Effector memory CD8-positive, alpha-beta T cell (primary cell): ENCODE data around the gene ARID1B.

ENCODE experiments used
- ATAC-seq: fragments of 150-1000 bp; cut with Tn5 transposase; replicated peaks from 2 replicates; pipeline ENCODE4 v1.10.0; 2021; ENCODE audit warnings: mild to moderate bottlenecking, moderate library complexity
- DNase-seq, 3 experiments: peaks; one replicate each; pipeline ENCODE4 v3.0.0; 2021
- H3K27ac Mint-ChIP-seq, 2 donors: one replicate each; pipeline ENCODE4 v1.8.0; 2022; ENCODE audit warnings: mild to moderate bottlenecking in 2 of 2, mixed read lengths in 2 of 2, moderate library complexity in 2 of 2
- H3K27me3 Mint-ChIP-seq, 2 donors: one replicate each; pipeline ENCODE4 v1.8.0; 2022; ENCODE audit warnings: mixed read lengths in 2 of 2
- H3K36me3 Mint-ChIP-seq: one replicate; pipeline ENCODE4 v1.8.0; 2022; ENCODE audit warnings: mild to moderate bottlenecking, moderate library complexity, mixed read lengths; ENCODE audit not compliant: insufficient read depth
- H3K4me1 Mint-ChIP-seq, 2 donors: one replicate each; pipeline ENCODE4 v1.8.0; 2022; ENCODE audit warnings: low read depth in 2 of 2, mixed read lengths in 2 of 2
- H3K4me3 Mint-ChIP-seq, 2 donors: one replicate each; pipeline ENCODE4 v1.8.0; 2022; ENCODE audit warnings: mild to moderate bottlenecking in 2 of 2, mixed read lengths in 2 of 2, moderate library complexity in 2 of 2
- H3K9me3 Mint-ChIP-seq, 2 donors: one replicate each; pipeline ENCODE4 v1.8.0; 2022; ENCODE audit warnings: mixed read lengths in 2 of 2

Gene ARID1B

GRCh38 chr6:157218371-157219198 is 441.4 kb downstream of the ARID1B start:
- peaks cover 13 to 22% of the 10 kb centered on the region in 2 donors for H3K4me1 Mint-ChIP-seq
- peaks cover 18% of the 10 kb centered on the region for H3K36me3 Mint-ChIP-seq
- H3K27ac Mint-ChIP-seq = no peak overlapping the region
- no peak overlapping the region for H3K4me3 Mint-ChIP-seq
- DNase-seq (no peak), ATAC-seq (no peak)
- H3K9me3 Mint-ChIP-seq = no peaks in the 10 kb centered on the region
- H3K27me3 Mint-ChIP-seq = peaks cover 0 to 13% of the 10 kb centered on the region in 2 donors

GRCh38 chr6:157219201-157220200 is 442.3 kb downstream of the ARID1B start:
- no peaks in the 10 kb centered on the region for H3K9me3 Mint-ChIP-seq
- H3K36me3 Mint-ChIP-seq = peaks cover 18% of the 10 kb centered on the region
- ATAC-seq (no peak), DNase-seq (no peak)
- no peak overlapping the region for H3K4me3 Mint-ChIP-seq
- peaks cover 0 to 13% of the 10 kb centered on the region in 2 donors for H3K27me3 Mint-ChIP-seq
- peaks cover 13 to 22% of the 10 kb centered on the region in 2 donors for H3K4me1 Mint-ChIP-seq
- no peak overlapping the region for H3K27ac Mint-ChIP-seq

GRCh38 chr6:157220485-157220884 is 443.3 kb downstream of the ARID1B start:
- peaks cover 18% of the 10 kb centered on the region for H3K36me3 Mint-ChIP-seq
- H3K27me3 Mint-ChIP-seq = peaks cover 0 to 13% of the 10 kb centered on the region in 2 donors
- peak overlapping the region; percentile 84 to 86 for H3K4me3 Mint-ChIP-seq
- no peaks in the 10 kb centered on the region for H3K9me3 Mint-ChIP-seq
- ATAC-seq (no peak), DNase-seq (no peak)
- peaks cover 13 to 22% of the 10 kb centered on the region in 2 donors for H3K4me1 Mint-ChIP-seq
- H3K27ac Mint-ChIP-seq = peak overlapping the region in 1 of 2 donors; percentile 89

GRCh38 chr6:157221049-157221816 is 444.1 kb downstream of the ARID1B start:
- Mint-ChIP-seq H3K27me3 (peaks cover 0 to 13% of the 10 kb centered on the region in 2 donors), H3K27ac (peak overlapping the region; percentile 77 to 89), H3K9me3 (no peaks in the 10 kb centered on the region), H3K36me3 (peaks cover 18% of the 10 kb centered on the region), H3K4me3 (peak overlapping the region; percentile 84 to 86), H3K4me1 (peaks cover 13 to 22% of the 10 kb centered on the region in 2 donors)
- ATAC-seq = peak; percentile 92
- peak; percentile 73 to 75 (median 75) for DNase-seq

GRCh38 chr6:157221817-157222175 is 444.6 kb downstream of the ARID1B start:
- Mint-ChIP-seq H3K36me3 (peaks cover 15% of the 10 kb centered on the region), H3K27ac (no peak overlapping the region), H3K9me3 (no peaks in the 10 kb centered on the region), H3K4me1 (peaks cover 10 to 22% of the 10 kb centered on the region in 2 donors), H3K4me3 (peak overlapping the region; percentile 84 to 86), H3K27me3 (peaks cover 0 to 13% of the 10 kb centered on the region in 2 donors)
- ATAC-seq (no peak), DNase-seq (no peak)

GRCh38 chr6:157222201-157222981 is 445.2 kb downstream of the ARID1B start:
- Mint-ChIP-seq H3K9me3 (no peaks in the 10 kb centered on the region), H3K27me3 (peaks cover 0 to 13% of the 10 kb centered on the region in 2 donors), H3K4me1 (peaks cover 14 to 24% of the 10 kb centered on the region in 2 donors), H3K4me3 (peak overlapping the region; percentile 84 to 86), H3K36me3 (peaks cover 15% of the 10 kb centered on the region), H3K27ac (peak overlapping the region; percentile 15 to 36)
- DNase-seq = no peak
- no peak for ATAC-seq

- no peak for DNase-seq
- no peak for ATAC-seq
- H3K4me1 Mint-ChIP-seq = peaks cover 19 to 30% of the 10 kb centered on the region in 2 donors
- no peaks in the 10 kb centered on the region for H3K9me3 Mint-ChIP-seq
- peaks cover 15% of the 10 kb centered on the region for H3K36me3 Mint-ChIP-seq
- peaks cover 0 to 13% of the 10 kb centered on the region in 2 donors for H3K27me3 Mint-ChIP-seq
- H3K27ac Mint-ChIP-seq = peak overlapping the region in 1 of 2 donors; percentile 22
- H3K4me3 Mint-ChIP-seq = peak overlapping the region; percentile 84 to 86
These were observed 445.8 kb downstream of the ARID1B start for GRCh38 chr6:157223021-157223430.

- Mint-ChIP-seq H3K9me3 (no peaks in the 10 kb centered on the region), H3K27me3 (peaks cover 0 to 13% of the 10 kb centered on the region in 2 donors), H3K4me3 (peak overlapping the region in 1 of 2 donors; percentile 84), H3K36me3 (peaks cover 15% of the 10 kb centered on the region), H3K4me1 (peaks cover 19 to 30% of the 10 kb centered on the region in 2 donors), H3K27ac (peak overlapping the region in 1 of 2 donors; percentile 62)
- ATAC-seq (no peak), DNase-seq (no peak)
These were observed 446.3 kb downstream of the ARID1B start for GRCh38 chr6:157223511-157223910.

GRCh38 chr6:157224178-157224950 is 447.2 kb downstream of the ARID1B start:
- ATAC-seq (no peak), DNase-seq (no peak)
- H3K27ac Mint-ChIP-seq = no peak overlapping the region
- H3K4me3 Mint-ChIP-seq = no peak overlapping the region
- H3K9me3 Mint-ChIP-seq = no peaks in the 10 kb centered on the region
- H3K4me1 Mint-ChIP-seq = peaks cover 23 to 36% of the 10 kb centered on the region in 2 donors
- peaks cover 0 to 22% of the 10 kb centered on the region in 2 donors for H3K27me3 Mint-ChIP-seq
- peaks cover 14% of the 10 kb centered on the region for H3K36me3 Mint-ChIP-seq

GRCh38 chr6:157224951-157225574 is 447.9 kb downstream of the ARID1B start:
- H3K27ac Mint-ChIP-seq = no peak overlapping the region
- H3K4me1 Mint-ChIP-seq = peaks cover 23 to 36% of the 10 kb centered on the region in 2 donors
- ATAC-seq = no peak
- peaks cover 0 to 28% of the 10 kb centered on the region in 2 donors for H3K27me3 Mint-ChIP-seq
- H3K9me3 Mint-ChIP-seq = no peaks in the 10 kb centered on the region
- H3K4me3 Mint-ChIP-seq = no peak overlapping the region
- H3K36me3 Mint-ChIP-seq = peaks cover 11% of the 10 kb centered on the region
- DNase-seq = no peak

- Mint-ChIP-seq H3K27me3 (peaks cover 0 to 28% of the 10 kb centered on the region in 2 donors), H3K27ac (no peak overlapping the region), H3K9me3 (no peaks in the 10 kb centered on the region), H3K36me3 (peaks cover 11% of the 10 kb centered on the region), H3K4me3 (no peak overlapping the region), H3K4me1 (peaks cover 23 to 36% of the 10 kb centered on the region in 2 donors)
- no peak for DNase-seq
- ATAC-seq = no peak
These were observed 448.4 kb downstream of the ARID1B start for GRCh38 chr6:157225575-157225995.
